GM19324 (cell line): ENCODE results near the gene TRIM29.
"Not testable (repeated sequence)": the region's sequence is repeated elsewhere in the genome, so short reads cannot be mapped to it uniquely, and the experiment has no call there.

ENCODE experiments used
- ATAC-seq: cut with Tn5 transposase; IDR thresholded peaks from one replicate; pipeline ENCODE4 v1.9.1; 2021; ENCODE audit warnings: mild to moderate bottlenecking, moderate library complexity; ENCODE audit not compliant: unreplicated experiment, low FRiP score

TRIM29 gene

GRCh38 chr11:120173019-120173705, 35.2 kb upstream of the TRIM29 start:
- ATAC-seq, result no peak

GRCh38 chr11:120172054-120172911, 34.4 kb upstream of the TRIM29 start:
- ATAC-seq, result no peak

- no peak for ATAC-seq
These were observed 32.9 kb upstream of the TRIM29 start for GRCh38 chr11:120170741-120171261.

GRCh38 chr11:120169981-120170698, 32.2 kb upstream of the TRIM29 start:
- no peak for ATAC-seq

DNA sequence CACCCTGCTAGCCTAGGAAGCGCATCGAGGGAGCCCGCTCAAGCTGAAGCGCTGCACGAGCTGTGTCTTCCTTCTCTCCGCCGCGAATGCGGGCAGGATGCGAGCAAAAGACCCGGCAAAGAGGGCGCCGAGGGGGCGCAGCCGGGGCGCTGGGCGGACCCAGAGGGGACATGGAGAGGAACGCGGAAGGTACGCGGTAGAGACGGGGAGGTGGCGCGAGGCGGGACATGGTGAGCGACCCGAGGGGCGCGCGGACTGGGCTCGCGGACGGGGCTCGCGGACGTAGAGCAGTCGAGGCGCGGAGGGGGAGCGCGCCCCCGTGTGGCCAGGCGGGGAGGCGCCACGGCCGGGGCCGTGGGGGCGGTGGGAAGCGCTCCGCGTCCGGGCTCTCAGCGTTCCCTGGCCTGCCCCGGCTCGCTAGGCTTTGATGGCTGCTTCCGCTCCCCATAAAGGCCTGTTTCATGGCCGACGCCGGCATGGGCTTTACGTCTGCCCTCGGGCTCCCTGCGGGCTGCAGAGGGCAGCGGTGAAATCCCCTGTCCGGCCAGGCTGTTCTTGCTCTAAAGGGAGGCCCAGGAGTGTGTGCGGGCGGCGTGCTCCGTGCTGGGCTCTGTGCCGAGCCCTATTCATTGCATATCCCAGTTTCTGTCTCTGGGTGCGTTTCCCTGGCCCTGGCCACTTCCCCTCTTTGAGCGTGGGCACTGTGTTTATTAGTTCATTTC, 31.2 kb upstream of the TRIM29 start:
- ATAC-seq, result no peak

DNA sequence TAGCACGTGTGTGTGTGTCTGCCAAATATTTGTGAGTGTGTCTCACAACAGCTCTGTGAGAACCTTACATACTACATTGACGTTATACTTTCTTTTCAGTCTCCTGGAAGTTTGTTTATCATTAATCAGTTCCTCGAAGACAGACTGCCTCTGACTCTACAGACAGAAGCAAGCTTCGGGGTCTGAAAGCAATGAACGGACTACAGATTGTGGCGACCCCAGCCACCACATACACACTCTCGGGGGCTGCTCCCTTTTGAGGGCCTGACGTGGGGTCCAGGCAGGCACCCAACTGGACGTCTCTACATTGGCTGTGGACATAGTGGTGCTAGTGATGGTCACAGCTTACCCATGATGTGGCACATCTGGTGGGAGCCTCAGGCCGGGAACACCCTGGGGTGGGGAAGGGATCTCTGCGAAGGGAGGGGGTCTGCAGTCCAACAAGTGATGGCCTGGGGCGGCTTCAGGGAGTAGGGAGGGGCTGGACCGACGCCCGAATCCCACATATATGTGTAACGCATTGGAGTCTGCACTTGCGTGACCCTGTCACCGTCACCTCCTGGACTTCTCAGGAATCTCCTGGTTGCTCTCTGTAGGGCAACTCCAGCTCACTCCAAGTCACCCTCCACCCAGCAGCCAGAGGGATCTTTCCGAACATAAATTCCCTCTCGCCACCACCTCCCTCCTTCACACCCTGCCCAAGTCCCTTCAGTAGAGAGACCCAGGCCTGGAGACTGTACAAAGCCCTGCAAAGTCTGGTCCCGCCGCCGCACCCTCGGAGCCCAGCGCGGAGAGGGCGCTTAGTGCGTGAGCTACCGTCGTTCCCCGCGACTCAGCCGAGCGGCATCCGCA, 30.4 kb upstream of the TRIM29 start:
- ATAC-seq, result no peak

GRCh38 chr11:120167659-120168058, 29.7 kb upstream of the TRIM29 start:
- ATAC-seq, result no peak

GRCh38 chr11:120160436-120160835, 22.5 kb upstream of the TRIM29 start:
- ATAC-seq, result no peak

DNA sequence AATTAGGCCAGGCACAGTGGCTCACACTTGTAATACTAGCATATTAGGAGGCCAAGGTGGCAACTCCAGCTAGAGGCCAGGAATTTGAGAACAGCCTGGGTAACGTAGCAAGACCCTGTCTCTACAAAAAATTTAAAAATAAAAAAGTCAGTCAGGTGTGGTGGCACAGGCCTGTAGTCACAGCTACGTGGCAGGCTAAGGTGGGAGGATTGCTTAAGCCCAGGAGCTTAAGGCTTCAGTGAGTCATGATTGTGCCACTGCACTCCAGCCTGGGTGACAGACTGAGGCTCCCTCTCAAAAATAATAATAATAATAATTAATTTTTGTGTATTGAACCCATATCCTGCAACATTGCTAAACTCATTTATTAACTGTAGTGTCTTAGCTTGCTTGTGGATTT, 15.3 kb upstream of the TRIM29 start:
- ATAC-seq, result no peak

DNA sequence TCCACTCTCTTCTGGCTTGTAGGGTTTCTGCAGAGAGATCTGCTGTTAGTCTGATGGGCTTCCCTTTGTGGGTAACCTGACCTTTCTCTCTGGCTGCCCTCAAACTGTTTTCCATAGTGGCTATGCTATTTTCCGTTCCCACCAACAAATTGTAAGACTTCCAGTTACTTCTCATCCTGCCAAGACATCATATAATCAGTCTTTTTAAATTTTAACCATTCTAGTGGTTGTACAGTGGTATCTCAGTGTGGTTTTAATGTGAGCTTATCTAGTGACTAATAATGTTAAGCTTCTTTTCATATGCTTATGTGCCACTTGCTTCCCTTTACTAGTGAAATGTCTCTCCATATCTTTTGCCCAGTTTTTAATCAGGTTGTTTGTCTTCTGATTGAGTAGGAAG, 13.6 kb upstream of the TRIM29 start:
- no peak for ATAC-seq

GRCh38 chr11:120149246-120149645, 11.3 kb upstream of the TRIM29 start:
- ATAC-seq, result no peak

DNA sequence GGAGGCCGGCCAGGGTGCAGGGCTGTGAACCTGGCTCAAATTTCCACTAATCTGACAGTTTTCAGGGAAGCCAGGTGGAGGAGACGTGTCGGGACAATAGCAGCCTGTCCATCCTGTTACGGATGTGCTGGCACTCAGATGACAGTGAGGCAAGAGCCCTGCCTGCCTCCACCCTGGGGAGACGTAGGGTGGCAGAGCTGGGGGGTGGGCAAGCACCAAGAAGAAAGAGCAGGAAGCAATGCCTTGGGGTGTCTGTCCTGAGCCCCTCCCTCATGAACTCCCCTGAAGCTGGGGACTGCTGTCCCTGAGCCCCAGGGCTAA, 10.0 kb upstream of the TRIM29 start:
- ATAC-seq, result no peak

DNA sequence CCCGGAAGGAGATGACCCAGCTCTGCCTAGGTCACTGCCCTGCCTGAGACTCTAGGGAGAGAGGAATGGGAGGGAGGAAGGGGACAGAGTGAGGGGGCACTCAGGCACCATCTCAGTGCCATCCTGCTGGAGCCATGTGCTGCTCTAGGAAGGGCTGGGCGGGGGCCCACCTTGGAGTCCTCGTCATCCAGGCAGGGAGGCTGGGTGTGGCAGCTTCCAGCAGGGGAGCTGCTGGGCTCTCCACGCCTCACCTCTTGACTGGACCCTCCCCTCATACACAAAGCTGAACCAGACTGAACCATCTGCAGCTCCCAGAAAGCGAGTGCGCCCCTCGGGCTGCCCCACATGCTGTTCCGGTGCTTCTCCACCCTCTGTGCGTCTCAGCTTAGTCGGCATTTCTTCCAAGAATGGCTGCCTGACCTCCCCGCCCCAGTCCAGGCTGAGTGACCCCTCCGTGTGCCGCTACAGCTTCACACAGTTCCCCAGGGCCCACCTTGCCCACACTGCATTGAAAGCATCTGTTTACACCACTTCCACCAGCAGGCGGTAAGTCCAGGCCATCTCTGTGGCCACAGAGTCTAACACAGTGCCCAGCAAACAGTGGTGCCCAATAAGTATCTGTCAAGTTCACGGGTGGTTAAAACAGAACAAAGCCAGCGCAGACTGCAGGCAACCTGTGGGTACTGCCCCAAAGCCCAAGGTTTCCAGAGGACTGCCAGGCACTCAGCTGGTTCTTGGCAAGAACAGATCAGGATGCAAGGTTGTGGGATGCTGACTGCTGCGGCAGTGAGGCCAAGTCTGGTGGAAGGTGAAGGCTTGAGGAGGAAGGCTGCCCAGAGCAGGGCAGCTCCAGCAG, 9.4 kb upstream of the TRIM29 start:
- no peak for ATAC-seq

- no peak for ATAC-seq
These were observed 8.6 kb upstream of the TRIM29 start for GRCh38 chr11:120146413-120147093.

GRCh38 chr11:120144501-120144900, 6.6 kb upstream of the TRIM29 start:
- ATAC-seq, result no peak

- ATAC-seq, result not testable (repeated sequence)
These were observed 5.6 kb upstream of the TRIM29 start for GRCh38 chr11:120143472-120143871.

DNA sequence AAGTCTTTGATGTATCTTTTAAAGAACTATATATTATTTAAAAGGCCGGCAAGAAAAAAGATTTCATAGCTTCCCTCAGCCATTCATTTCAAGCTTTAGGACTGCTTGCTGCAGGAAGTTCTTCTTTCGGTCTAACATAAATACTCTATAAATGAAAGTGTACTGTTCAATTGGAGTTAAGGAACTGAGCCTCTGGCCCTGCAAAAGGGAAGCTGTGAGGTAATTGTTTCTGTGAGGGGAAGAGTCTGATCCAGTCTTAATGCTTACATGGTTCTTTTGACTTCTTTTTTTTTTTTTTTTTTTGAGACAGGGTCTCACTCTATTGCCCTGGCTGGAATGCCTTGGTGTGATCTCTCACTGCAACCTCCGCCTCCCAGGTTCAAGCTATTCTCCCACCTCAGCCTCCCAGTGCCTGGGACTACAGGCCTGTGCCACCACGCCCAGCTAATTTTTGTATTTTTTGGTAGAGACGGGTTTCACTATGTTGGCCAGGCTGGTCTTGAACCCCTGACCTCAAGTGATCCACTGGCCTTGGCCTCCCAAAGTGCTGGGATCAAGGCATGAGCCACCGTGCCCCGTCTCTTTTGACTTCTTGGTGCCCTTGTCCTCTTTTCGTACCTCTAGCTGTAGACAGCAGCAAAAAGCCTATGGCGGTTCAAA, 4.7 kb upstream of the TRIM29 start:
- ATAC-seq, result no peak
